Measurements from ENCODE around the gene NEK4.

Gene NEK4

DNA sequence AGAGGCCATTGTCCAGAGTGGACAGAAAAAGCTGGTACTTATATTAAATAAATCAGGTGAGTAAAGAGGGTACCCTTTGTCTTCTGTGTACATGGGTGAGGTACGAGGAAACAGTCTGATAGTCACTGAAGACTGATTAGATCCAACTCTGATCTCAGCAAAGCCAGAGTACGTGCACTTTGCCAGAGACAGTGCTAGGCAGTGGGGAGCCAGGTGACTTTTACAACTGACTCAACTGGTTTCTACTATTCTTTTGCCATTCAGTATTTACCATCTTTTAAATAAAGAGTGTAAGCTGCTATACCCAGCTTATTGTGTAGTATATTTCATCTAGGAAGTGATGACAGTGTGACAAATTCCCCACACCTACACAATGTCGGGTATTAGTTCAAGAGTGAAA lies 81.6 kb downstream of the NEK4 start:
- Histone ChIP-seq H3F3A (ENCODE audit: insufficient read depth, low read length) (peaks cover 72% of the 10 kb centered on the region), H3K27me3 (replicated peaks; ENCODE audit: insufficient read depth, low read length) (no peaks in the 10 kb centered on the region), H3K4me1 (ENCODE audit: low read length) (peaks cover 52% of the 10 kb centered on the region), H4K20me1 (ENCODE audit: insufficient read depth, low read length) (peaks cover 9% of the 10 kb centered on the region; the same call in 1 of the 2 replicates), H3K9me2 (replicated peaks; ENCODE audit: insufficient read depth, low read length) (no peaks in the 10 kb centered on the region), H3K9ac (ENCODE audit: low read length) (no peak overlapping the region), H3K27ac (ENCODE audit: low read length) (peak overlapping the region; percentile 10; the same call in 1 of the 2 replicates), H3K36me3 (replicated peaks; ENCODE audit: insufficient read depth, low read length) (peaks cover 54% of the 10 kb centered on the region), H2AFZ (ENCODE audit: low read length) (no peak overlapping the region), H3K4me2 (ENCODE audit: low read depth, low read length) (peak overlapping the region; percentile 76; the same call in 1 of the 2 replicates), H3K4me3 (ENCODE audit: low read length) (no peak overlapping the region), H3K79me2 (ENCODE audit: low read length) (peaks cover 93% of the 10 kb centered on the region), H3K9me3 (replicated peaks; ENCODE audit: insufficient read depth, low read length) (no peaks in the 10 kb centered on the region)
- DNase-seq = no peak
- TF ChIP-seq EZH2 (optimal IDR thresholded peaks at IDR 0.05; ENCODE audit: low read depth, low read length) = no peak
- TF ChIP-seq EZH2phosphoT487 (IDR thresholded peaks at IDR 0.05; ENCODE audit: low read length) = no peak
- TF ChIP-seq, protein P1, sequence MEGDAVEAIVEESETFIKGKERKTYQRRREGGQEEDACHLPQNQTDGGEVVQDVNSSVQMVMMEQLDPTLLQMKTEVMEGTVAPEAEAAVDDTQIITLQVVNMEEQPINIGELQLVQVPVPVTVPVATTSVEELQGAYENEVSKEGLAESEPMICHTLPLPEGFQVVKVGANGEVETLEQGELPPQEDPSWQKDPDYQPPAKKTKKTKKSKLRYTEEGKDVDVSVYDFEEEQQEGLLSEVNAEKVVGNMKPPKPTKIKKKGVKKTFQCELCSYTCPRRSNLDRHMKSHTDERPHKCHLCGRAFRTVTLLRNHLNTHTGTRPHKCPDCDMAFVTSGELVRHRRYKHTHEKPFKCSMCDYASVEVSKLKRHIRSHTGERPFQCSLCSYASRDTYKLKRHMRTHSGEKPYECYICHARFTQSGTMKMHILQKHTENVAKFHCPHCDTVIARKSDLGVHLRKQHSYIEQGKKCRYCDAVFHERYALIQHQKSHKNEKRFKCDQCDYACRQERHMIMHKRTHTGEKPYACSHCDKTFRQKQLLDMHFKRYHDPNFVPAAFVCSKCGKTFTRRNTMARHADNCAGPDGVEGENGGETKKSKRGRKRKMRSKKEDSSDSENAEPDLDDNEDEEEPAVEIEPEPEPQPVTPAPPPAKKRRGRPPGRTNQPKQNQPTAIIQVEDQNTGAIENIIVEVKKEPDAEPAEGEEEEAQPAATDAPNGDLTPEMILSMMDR (IDR thresholded peaks at IDR 0.05; ENCODE audit: low read length) = no peak

DNA sequence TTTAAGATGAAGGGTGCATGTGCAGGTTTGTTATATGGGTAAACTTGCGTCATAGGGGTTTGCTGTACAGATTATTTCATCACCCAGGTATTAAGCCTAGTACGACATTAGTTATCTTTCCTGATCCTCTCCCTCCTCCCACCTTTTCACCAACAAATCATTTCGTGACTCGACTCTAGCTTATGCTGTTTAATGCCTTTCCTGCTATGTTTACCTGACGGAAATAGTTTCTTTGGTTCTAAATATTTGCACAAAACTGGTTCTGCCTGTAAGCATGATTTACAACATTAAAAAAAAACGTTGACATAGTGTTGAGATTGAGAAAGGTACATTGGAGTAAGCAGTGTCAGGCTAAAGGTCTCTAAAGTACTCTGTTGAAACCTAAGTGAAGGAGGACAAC lies 82.5 kb downstream of the NEK4 start:
- H3K9me2 ChIP-seq (replicated peaks; ENCODE audit: insufficient read depth, low read length) = no peaks in the 10 kb centered on the region
- H3K4me2 ChIP-seq (ENCODE audit: low read depth, low read length) = peak overlapping the region; percentile 76
- no peak for TF ChIP-seq EZH2 (optimal IDR thresholded peaks at IDR 0.05; ENCODE audit: low read depth, low read length)
- TF ChIP-seq, protein P1 (IDR thresholded peaks at IDR 0.05; ENCODE audit: low read length) = no peak
- TF ChIP-seq EZH2phosphoT487 (IDR thresholded peaks at IDR 0.05; ENCODE audit: low read length) = no peak
- DNase-seq = no peak
- no peak overlapping the region for H2AFZ ChIP-seq (ENCODE audit: low read length)
- H3K4me3 ChIP-seq (ENCODE audit: low read length) = no peak overlapping the region
- no peak overlapping the region for H3K27ac ChIP-seq (ENCODE audit: low read length)
- H3K9ac ChIP-seq (ENCODE audit: low read length) = no peak overlapping the region
- peaks cover 94% of the 10 kb centered on the region for H3K79me2 ChIP-seq (ENCODE audit: low read length)
- peaks cover 48% of the 10 kb centered on the region for H3K4me1 ChIP-seq (ENCODE audit: low read length)
- H3K36me3 ChIP-seq (replicated peaks; ENCODE audit: insufficient read depth, low read length) = peaks cover 47% of the 10 kb centered on the region
- H4K20me1 ChIP-seq (ENCODE audit: insufficient read depth, low read length) = peaks cover 6% of the 10 kb centered on the region; the same call in 1 of the 2 replicates
- H3K27me3 ChIP-seq (replicated peaks; ENCODE audit: insufficient read depth, low read length) = no peaks in the 10 kb centered on the region
- H3F3A ChIP-seq (ENCODE audit: insufficient read depth, low read length) = peaks cover 66% of the 10 kb centered on the region
- no peaks in the 10 kb centered on the region for H3K9me3 ChIP-seq (replicated peaks; ENCODE audit: insufficient read depth, low read length)

DNA sequence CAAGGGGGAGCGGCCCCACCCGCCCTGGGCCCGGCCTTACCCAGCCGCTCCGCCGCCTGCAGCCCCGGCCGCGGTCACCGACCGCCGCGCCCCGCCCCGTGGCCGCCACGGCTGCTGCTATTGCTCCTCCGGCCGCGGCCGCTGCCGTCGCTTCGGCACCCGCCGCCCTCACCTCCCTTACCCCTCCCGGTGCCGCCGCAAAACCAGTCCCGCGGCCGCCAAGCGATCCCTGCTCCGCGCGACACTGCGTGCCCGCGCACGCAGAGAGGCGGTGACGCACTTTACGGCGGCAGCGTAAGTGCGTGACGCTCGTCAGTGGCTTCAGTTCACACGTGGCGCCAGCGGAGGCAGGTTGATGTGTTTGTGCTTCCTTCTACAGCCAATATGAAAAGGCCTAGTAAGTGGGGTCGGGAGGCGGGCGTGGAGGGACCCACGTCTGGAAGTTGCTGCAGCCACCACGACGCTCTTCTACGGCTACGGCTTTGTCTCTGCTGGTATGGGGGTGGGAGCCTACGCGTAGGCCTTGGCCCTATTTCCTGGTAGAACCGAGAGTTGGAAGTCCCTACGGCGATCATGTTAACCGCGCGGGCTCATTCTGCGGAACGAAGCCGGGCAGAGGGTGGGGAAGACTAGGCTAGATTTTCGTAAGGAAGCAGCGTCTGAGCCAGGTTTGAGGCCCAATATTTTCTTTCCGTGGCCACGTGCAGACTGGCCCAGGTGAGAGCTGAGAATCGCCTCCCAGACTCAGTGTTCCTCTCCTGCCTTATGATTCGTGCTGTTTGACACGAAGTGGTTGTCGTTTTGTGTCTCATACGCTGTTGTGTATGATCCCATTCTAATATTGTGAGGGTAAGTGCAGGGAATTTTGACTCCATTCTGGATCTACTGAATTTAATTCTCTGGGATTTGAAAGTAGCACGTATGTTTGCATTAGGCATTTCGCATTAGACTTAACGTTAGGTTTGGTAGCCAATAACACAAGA lies 84.7 kb downstream of the NEK4 start, which contains the start of the genes GNL3 and PBRM1:
Gene GNL3 (plus strand): TSS at position 324 of the 983 bp plus-strand sequence. CDS start 61 bp downstream, at position 385.
Gene PBRM1 (minus strand): TSS at position 205 of the 983 bp plus-strand sequence.
- H3K9me2 ChIP-seq (replicated peaks; ENCODE audit: insufficient read depth, low read length) = no peaks in the 10 kb centered on the region
- no peaks in the 10 kb centered on the region for H3K27me3 ChIP-seq (replicated peaks; ENCODE audit: insufficient read depth, low read length)
- H3K4me2 ChIP-seq (ENCODE audit: low read depth, low read length) = peak within 1 kb of the TSS; percentile 76
- H2AFZ ChIP-seq (ENCODE audit: low read length) = peak within 1 kb of the TSS; percentile 21; the same call in 1 of the 2 replicates
- H3K4me3 ChIP-seq (ENCODE audit: low read length) = peak within 1 kb of the TSS; percentile 96
- H4K20me1 ChIP-seq (ENCODE audit: insufficient read depth, low read length) = 0 out of 2 replicates have a peak, but pooled peaks cover 3% of the 10 kb centered on the region
- no peaks in the 10 kb centered on the region for H3K9me3 ChIP-seq (replicated peaks; ENCODE audit: insufficient read depth, low read length)
- peak within 1 kb of the TSS; percentile 95 for H3K9ac ChIP-seq (ENCODE audit: low read length)
- H3F3A ChIP-seq (ENCODE audit: insufficient read depth, low read length) = peaks cover 54% of the 10 kb centered on the region
- H3K27ac ChIP-seq (ENCODE audit: low read length) = peak within 1 kb of the TSS; percentile 78
- peak; percentile 97 for DNase-seq
- H3K4me1 ChIP-seq (ENCODE audit: low read length) = peaks cover 55% of the 10 kb centered on the region
- TF ChIP-seq EZH2phosphoT487 (IDR thresholded peaks at IDR 0.05; ENCODE audit: low read length) = no peak
- no peak for TF ChIP-seq EZH2 (optimal IDR thresholded peaks at IDR 0.05; ENCODE audit: low read depth, low read length)
- TF ChIP-seq, protein P1 (IDR thresholded peaks at IDR 0.05; ENCODE audit: low read length) = no peak
- peaks cover 42% of the 10 kb centered on the region for H3K36me3 ChIP-seq (replicated peaks; ENCODE audit: insufficient read depth, low read length)
- peaks cover 94% of the 10 kb centered on the region for H3K79me2 ChIP-seq (ENCODE audit: low read length)

All from MM.1S (cell line).